ENCODE results near the gene PSMD12.
"Not testable (repeated sequence)": the region's sequence is repeated elsewhere in the genome, so short reads cannot be mapped to it uniquely, and the experiment has no call there.

GRCh38 chr17:67408455-67408830, 42.1 kb upstream of the PSMD12 start:
- TF ChIP-seq CTCF, EZH2, EZH2phosphoT487 (IDR thresholded peaks at IDR 0.05): not testable (repeated sequence)

Data from neural progenitor cell (in vitro differentiated cells).